ENCODE data around the gene LYRM4. TPM values are rescaled to one million over a fixed set of nuclear protein-coding genes. Genes with fewer than 3 reads are reported as not detected.

Gene LYRM4
- total RNA-seq, 1 donor from 2014 or later: 39.3 TPM

DNA sequence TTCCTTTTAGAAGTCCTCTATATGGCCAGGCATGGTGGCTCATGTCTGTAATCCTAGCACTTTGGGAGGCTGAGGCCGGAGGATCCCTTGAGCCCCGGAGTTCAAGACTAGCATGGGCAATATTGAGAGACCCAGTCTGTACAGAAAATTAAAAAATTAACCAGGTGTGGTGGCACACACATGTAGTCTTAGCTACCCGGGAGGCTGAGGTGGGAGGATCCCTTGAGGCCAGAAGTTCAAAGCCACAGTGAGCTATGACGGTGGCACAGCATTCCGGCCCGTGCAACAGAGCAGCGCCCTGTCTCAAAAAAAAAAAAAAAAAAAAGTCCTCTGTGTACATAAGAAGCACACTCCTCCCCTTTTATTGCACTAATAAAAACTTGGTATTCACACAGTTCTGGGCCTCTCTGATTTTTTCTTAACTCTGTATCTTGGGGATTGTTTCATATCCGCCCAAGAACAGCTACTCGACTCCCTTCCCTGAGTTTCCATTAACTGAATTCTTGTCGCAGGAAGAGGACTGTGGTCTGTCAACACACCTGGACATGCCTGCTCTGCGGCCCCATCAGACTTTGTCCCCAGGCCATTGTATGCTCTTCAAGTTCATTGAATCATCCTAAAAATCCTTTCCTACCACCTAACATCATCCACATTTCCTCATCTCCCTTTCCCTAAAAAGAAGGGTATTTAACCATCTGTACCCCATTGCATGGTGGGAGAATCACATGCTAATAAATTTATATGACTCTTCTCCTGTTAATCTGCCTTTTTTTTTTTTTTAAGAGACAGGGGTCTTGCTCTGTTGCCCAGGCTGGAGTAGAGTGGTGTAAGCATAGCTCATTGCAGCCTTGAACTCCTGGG, 201.5 kb downstream of the LYRM4 start:
- no peak for DNase-seq (ENCODE audit: low read depth, low spot score)
- H3K27ac Mint-ChIP-seq (ENCODE audit: unreplicated experiment): no peak overlapping the region
- TF ChIP-seq, protein P1, sequence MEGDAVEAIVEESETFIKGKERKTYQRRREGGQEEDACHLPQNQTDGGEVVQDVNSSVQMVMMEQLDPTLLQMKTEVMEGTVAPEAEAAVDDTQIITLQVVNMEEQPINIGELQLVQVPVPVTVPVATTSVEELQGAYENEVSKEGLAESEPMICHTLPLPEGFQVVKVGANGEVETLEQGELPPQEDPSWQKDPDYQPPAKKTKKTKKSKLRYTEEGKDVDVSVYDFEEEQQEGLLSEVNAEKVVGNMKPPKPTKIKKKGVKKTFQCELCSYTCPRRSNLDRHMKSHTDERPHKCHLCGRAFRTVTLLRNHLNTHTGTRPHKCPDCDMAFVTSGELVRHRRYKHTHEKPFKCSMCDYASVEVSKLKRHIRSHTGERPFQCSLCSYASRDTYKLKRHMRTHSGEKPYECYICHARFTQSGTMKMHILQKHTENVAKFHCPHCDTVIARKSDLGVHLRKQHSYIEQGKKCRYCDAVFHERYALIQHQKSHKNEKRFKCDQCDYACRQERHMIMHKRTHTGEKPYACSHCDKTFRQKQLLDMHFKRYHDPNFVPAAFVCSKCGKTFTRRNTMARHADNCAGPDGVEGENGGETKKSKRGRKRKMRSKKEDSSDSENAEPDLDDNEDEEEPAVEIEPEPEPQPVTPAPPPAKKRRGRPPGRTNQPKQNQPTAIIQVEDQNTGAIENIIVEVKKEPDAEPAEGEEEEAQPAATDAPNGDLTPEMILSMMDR (conservative IDR thresholded peaks at IDR 0.05): no peak
- no peak overlapping the region for H3K4me3 Mint-ChIP-seq
- H3K27me3 Mint-ChIP-seq (ENCODE audit: low read depth): no peaks in the 10 kb centered on the region
- peaks cover 2% of the 10 kb centered on the region for H3K36me3 Mint-ChIP-seq (ENCODE audit: low read depth)
- peaks cover 2% of the 10 kb centered on the region for H3K9me3 Mint-ChIP-seq
- no peaks in the 10 kb centered on the region for H3K4me1 Mint-ChIP-seq

Small RNA genes lying within 50 kb of the gene (microRNA-seq; reads per million reads assigned to microRNA genes)
- gene MIR3691: 22.5 reads per million, percentile 36 among the genes with 10 or more reads in this experiment

Other genes with a start within 250 kb of the LYRM4 start
- gene PPP1R3G, start 175.6 kb downstream of the LYRM4 start, total RNA-seq: 0.05 and 0.07 TPM in 2 replicates
- 21.1 and 23.3 TPM in 2 replicates for gene FARS2, start 563 bp upstream of the LYRM4 start, total RNA-seq

Data from neural crest cell (in vitro differentiated cells).